Parathyroid adenoma (tissue), 2 donors: ENCODE data around the gene MAD1L1.

Experiments used
- H2AFZ ChIP-seq: fragments of 300-600 bp; sonication (generic); one replicate; pipeline ENCODE4 v1.7.0; 2017; ENCODE audit warnings: antibody characterized with exemption, mild to moderate bottlenecking
- H3K27ac ChIP-seq: fragments of 300-600 bp; sonication (generic); one replicate; pipeline ENCODE4 v1.7.0; 2017
- H3K27me3 ChIP-seq: fragments of 300-600 bp; sonication (generic); one replicate; pipeline ENCODE4 v1.7.0; 2017; ENCODE audit warnings: low read length; ENCODE audit not compliant: control insufficient read depth, insufficient read depth
- H3K36me3 ChIP-seq: fragments of 300-600 bp; sonication (generic); one replicate; pipeline ENCODE4 v1.7.0; 2017; ENCODE audit warnings: low read length; ENCODE audit not compliant: control insufficient read depth, insufficient read depth
- H3K4me1 ChIP-seq: fragments of 300-600 bp; sonication (generic); one replicate; pipeline ENCODE4 v1.7.0; 2017; ENCODE audit warnings: control low read depth
- H3K4me2 ChIP-seq: fragments of 300-600 bp; sonication (generic); one replicate; pipeline ENCODE4 v1.7.0; 2017; ENCODE audit warnings: low read length
- H3K4me3 ChIP-seq: fragments of 300-600 bp; sonication (generic); one replicate; pipeline ENCODE4 v1.7.0; 2017; ENCODE audit warnings: low read depth, low read length
- H3K79me2 ChIP-seq: fragments of 300-600 bp; sonication (generic); one replicate; pipeline ENCODE4 v1.7.0; 2017; ENCODE audit warnings: control low read depth
- H3K9ac ChIP-seq: fragments of 300-600 bp; sonication (generic); one replicate; pipeline ENCODE4 v1.7.0; 2017; ENCODE audit warnings: mild to moderate bottlenecking
- H3K9me3 ChIP-seq: fragments of 300-600 bp; sonication (generic); one replicate; pipeline ENCODE4 v1.7.0; 2017; ENCODE audit warnings: low read length; ENCODE audit not compliant: control insufficient read depth
- CTCF ChIP-seq: fragments of 300-600 bp; sonication (generic); IDR thresholded peaks from one replicate; pipeline ENCODE4 v1.7.0; 2017; ENCODE audit warnings: antibody characterized with exemption, mild to moderate bottlenecking
- donor health status: primary hyperparathyroidism.

Gene MAD1L1

GRCh38 chr7:2114926-2115759, 117.6 kb downstream of the MAD1L1 start:
- no peak overlapping the region for H3K9ac ChIP-seq
- no peaks in the 10 kb centered on the region for H3K4me1 ChIP-seq

DNA sequence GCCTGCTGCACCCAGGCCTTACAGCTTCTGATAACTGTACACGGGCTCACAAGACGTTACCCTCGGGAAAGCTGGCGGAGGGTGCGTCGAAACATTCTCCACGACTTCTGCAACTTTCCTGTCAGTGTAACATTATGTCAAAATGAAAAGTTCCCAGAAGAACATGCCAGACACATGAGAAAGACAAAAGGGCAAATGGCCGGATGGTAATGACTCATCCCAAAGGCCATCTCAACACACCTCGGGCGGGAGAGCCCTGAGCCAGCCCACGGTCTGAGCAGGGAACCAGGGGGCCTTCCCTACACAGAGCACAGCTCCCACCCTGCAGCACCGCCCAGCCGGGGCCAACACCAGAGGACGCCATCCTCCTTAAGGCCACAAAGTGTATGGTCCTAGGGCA, 118.7 kb downstream of the MAD1L1 start:
- no peak overlapping the region for H3K27ac ChIP-seq
- H2AFZ ChIP-seq = no peak overlapping the region
- no peaks in the 10 kb centered on the region for H3K36me3 ChIP-seq
- no peaks in the 10 kb centered on the region for H3K27me3 ChIP-seq
- no peak overlapping the region for H3K9ac ChIP-seq
- H3K4me1 ChIP-seq = no peaks in the 10 kb centered on the region
- H3K79me2 ChIP-seq = no peaks in the 10 kb centered on the region
- no peak overlapping the region for H3K4me3 ChIP-seq
- TF ChIP-seq CTCF = no peak
- no peaks in the 10 kb centered on the region for H3K9me3 ChIP-seq
- no peak overlapping the region for H3K4me2 ChIP-seq

More at GRCh38 chr7:2114926-2115759, 117.6 kb downstream of the MAD1L1 start:
- H3K79me2 ChIP-seq = no peaks in the 10 kb centered on the region
- H3K27ac ChIP-seq = no peak overlapping the region
- no peak overlapping the region for H2AFZ ChIP-seq
- H3K4me3 ChIP-seq = no peak overlapping the region
- H3K9me3 ChIP-seq = no peaks in the 10 kb centered on the region
- H3K27me3 ChIP-seq = no peaks in the 10 kb centered on the region
- H3K36me3 ChIP-seq = no peaks in the 10 kb centered on the region
- no peak for TF ChIP-seq CTCF
- H3K4me2 ChIP-seq = no peak overlapping the region

DNA sequence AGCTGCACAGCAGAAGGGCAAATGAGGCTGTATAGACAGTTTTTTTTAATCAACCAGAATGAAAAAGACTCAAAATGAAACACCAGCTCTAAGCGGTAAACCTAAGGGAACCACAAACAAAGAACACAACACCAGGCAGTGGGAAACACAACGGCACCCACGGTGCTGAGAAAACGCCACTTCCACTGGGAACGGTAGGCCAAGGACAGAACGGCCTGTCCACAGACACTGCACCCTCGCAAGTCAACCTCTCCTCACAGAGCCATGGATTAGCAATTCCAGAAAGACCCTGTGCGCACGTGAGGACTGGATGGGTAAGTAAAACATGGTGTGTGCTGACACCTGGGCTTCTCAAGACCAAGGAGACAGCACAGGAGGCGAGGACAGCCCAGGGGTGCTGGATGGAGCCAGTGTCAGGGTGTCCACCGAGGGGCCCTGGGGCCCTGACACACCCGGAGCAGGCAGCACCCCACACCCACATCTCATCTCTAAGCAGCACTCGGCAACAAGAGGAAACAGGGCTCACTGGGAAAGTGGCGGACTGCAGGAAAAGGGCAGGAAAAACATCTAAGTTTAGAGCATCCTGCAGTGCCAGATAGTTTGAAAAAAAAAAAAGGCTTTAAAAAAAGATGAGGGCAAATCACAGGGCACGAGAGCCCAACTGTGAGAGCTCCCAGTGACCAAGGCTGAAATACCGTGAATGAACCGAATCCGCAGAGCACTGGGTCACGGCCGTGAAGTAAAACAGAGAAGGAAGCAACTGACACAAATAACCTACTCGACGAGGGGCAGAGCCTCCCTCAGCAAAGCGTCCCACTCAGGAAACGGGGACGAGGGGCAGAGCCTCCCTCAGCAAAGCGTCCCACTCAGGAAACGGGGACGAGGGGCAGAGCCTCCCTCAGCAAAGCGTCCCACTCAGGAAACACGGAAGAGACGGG, 120.2 kb downstream of the MAD1L1 start:
- Histone ChIP-seq H3K4me2 (no peak overlapping the region), H3K27ac (peak overlapping the region; percentile 32), H3K4me1 (no peaks in the 10 kb centered on the region), H3K36me3 (no peaks in the 10 kb centered on the region), H3K9ac (no peak overlapping the region), H3K4me3 (no peak overlapping the region), H3K79me2 (no peaks in the 10 kb centered on the region), H3K9me3 (no peaks in the 10 kb centered on the region), H2AFZ (no peak overlapping the region), H3K27me3 (no peaks in the 10 kb centered on the region)
- no peak for TF ChIP-seq CTCF

GRCh38 chr7:2111568-2111967, 121.2 kb downstream of the MAD1L1 start:
- Histone ChIP-seq H3K27me3 (no peaks in the 10 kb centered on the region), H3K4me3 (no peak overlapping the region), H3K27ac (no peak overlapping the region), H3K79me2 (no peaks in the 10 kb centered on the region), H2AFZ (no peak overlapping the region), H3K4me2 (no peak overlapping the region), H3K9me3 (no peaks in the 10 kb centered on the region), H3K4me1 (no peaks in the 10 kb centered on the region), H3K36me3 (no peaks in the 10 kb centered on the region), H3K9ac (no peak overlapping the region)
- TF ChIP-seq CTCF = no peak
